HG03159 (cell line): ENCODE data around the gene DCUN1D4.

Source experiments
- ATAC-seq: cut with Tn5 transposase; IDR thresholded peaks from one replicate; pipeline ENCODE4 v1.9.1; 2021; ENCODE audit warnings: mild to moderate bottlenecking, moderate library complexity; ENCODE audit not compliant: unreplicated experiment

The DCUN1D4 gene

GRCh38 chr4:51960486-51960885 is 117.5 kb downstream of the DCUN1D4 start:
- ATAC-seq, result no peak

- no peak for ATAC-seq
Measured at GRCh38 chr4:51963841-51964517, 121.0 kb downstream of the DCUN1D4 start.

GRCh38 chr4:51965862-51966261 is 122.9 kb downstream of the DCUN1D4 start:
- ATAC-seq, result no peak
